Measurements from ENCODE around the gene SLC36A2.
"Not testable (repeated sequence)": the region's sequence is repeated elsewhere in the genome, so short reads cannot be mapped to it uniquely, and the experiment has no call there.

SLC36A2 gene

DNA sequence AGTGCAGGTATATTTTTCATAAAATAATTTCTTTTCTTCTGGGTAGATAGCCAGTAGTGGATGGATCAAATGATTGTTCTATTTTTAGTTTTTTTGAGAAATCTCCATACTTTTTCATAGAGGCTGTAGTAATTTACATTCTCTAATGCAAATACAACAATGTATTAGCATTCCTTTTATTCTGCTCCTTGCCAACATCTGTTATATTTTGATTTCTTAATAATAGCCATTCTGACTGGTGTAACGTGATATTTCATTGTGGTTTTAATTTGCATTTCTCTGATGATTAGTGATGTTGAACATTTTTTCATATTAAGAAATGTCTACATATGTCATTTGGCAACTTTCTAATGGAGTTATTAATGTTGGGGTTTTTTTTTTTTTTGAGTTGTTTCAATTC lies 27.2 kb upstream of the SLC36A2 start:
- ATAC-seq, result no peak
- TF ChIP-seq BACH2 (CRISPR knock-in tag; IDR thresholded peaks at IDR 0.05; ENCODE audit: borderline replicate concordance) (no peak), ESRRG (CRISPR knock-in tag; IDR thresholded peaks at IDR 0.05) (no peak), OSR1 (CRISPR knock-in tag; IDR thresholded peaks at IDR 0.05) (no peak), PPARA (CRISPR knock-in tag; IDR thresholded peaks at IDR 0.05; ENCODE audit: borderline replicate concordance) (no peak), ZFP30 (CRISPR knock-in tag; IDR thresholded peaks at IDR 0.05) (no peak), ZNF70 (CRISPR knock-in tag; IDR thresholded peaks at IDR 0.05) (no peak), ZFP3 (CRISPR knock-in tag; IDR thresholded peaks at IDR 0.05) (no peak), ZNF565 (CRISPR knock-in tag; conservative IDR thresholded peaks at IDR 0.05; ENCODE audit: low read depth) (no peak), ARNTL (CRISPR knock-in tag; IDR thresholded peaks at IDR 0.05; ENCODE audit: borderline replicate concordance, low read depth) (no peak), GLIS3 (CRISPR knock-in tag; IDR thresholded peaks at IDR 0.05) (no peak), ISL1 (CRISPR knock-in tag; IDR thresholded peaks at IDR 0.05) (no peak), ZC3H10 (CRISPR knock-in tag; IDR thresholded peaks at IDR 0.05) (no peak), TOX (CRISPR knock-in tag; IDR thresholded peaks at IDR 0.05; ENCODE audit: borderline replicate concordance) (no peak), ZNF8 (CRISPR knock-in tag; IDR thresholded peaks at IDR 0.05) (no peak), POU6F1 (CRISPR knock-in tag; IDR thresholded peaks at IDR 0.05; ENCODE audit: borderline replicate concordance, low read depth) (no peak)

DNA sequence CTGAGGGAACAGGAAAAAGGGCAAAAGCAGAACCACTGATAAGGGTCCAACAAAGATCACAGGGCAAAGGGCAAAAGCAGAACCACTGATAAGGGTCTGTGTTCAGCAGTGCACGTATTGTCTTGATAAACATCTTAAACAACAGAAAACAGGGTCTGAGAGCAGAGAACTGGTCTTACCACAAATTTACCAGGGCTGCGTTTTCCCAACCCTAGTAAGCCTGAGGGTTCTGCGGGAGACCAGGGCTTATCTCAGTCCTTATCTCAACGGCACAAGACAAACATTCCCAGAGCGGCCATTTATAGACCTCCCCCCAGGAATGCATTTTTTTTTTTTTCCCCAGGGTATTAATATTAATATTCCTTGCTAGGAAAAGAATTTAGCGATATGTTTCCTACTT lies 19.7 kb upstream of the SLC36A2 start:
- not testable (repeated sequence) for ATAC-seq

DNA sequence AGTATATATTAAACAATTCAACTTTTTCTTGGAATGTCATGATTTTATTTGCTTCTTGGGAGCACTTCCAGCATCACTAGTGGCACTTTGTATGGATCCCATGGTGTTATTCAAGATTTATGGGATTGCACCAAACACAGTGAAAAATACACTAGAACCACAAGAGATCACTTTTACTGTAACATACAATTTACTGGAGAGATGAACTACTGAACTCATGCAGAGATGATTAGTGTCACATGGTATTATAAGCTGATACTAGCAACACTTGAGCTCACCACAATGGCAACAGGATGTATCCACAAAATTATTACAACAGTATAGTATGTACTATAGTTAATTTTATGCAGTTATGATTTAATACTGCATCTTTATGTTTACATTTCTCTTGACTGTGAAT lies 16.3 kb upstream of the SLC36A2 start:
- no peak for ATAC-seq
- TF ChIP-seq BACH2 (CRISPR knock-in tag; IDR thresholded peaks at IDR 0.05; ENCODE audit: borderline replicate concordance), result no peak
- TF ChIP-seq CSDC2 (CRISPR knock-in tag; IDR thresholded peaks at IDR 0.05), result no peak
- no peak for TF ChIP-seq OSR1 (CRISPR knock-in tag; IDR thresholded peaks at IDR 0.05)
- TF ChIP-seq ESRRG (CRISPR knock-in tag; IDR thresholded peaks at IDR 0.05), result no peak
- TF ChIP-seq, protein P1, sequence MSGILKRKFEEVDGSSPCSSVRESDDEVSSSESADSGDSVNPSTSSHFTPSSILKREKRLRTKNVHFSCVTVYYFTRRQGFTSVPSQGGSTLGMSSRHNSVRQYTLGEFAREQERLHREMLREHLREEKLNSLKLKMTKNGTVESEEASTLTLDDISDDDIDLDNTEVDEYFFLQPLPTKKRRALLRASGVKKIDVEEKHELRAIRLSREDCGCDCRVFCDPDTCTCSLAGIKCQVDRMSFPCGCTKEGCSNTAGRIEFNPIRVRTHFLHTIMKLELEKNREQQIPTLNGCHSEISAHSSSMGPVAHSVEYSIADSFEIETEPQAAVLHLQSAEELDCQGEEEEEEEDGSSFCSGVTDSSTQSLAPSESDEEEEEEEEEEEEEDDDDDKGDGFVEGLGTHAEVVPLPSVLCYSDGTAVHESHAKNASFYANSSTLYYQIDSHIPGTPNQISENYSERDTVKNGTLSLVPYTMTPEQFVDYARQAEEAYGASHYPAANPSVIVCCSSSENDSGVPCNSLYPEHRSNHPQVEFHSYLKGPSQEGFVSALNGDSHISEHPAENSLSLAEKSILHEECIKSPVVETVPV (CRISPR knock-in tag; IDR thresholded peaks at IDR 0.05), result no peak

DNA sequence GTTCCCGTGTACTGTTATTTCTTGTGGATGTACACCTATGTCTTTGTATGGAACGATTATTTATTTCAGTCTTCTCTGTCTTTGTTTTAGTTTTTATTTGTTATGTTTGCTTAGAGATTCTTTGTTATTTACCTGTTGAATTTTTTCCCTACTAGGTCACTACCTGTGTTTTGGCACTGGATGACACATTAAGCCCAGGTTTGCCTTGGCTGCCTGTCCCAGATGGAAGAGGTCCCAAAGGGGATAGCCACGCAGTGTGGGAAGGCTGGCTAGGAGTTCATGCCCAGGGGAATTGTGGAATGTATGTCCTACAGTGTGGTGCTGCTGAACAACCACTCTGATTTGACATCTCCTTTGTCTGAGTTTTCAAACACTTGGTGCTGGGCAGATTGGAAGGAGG lies 15.6 kb upstream of the SLC36A2 start:
- no peak for ATAC-seq
- TF ChIP-seq TCF4 (CRISPR knock-in tag; IDR thresholded peaks at IDR 0.05; ENCODE audit: borderline replicate concordance), result no peak
- no peak for TF ChIP-seq ZNF70 (CRISPR knock-in tag; IDR thresholded peaks at IDR 0.05)
- no peak for TF ChIP-seq ESRRG (CRISPR knock-in tag; IDR thresholded peaks at IDR 0.05)
- TF ChIP-seq, protein P1 (CRISPR knock-in tag; IDR thresholded peaks at IDR 0.05), result no peak
- no peak for TF ChIP-seq ARNTL (CRISPR knock-in tag; IDR thresholded peaks at IDR 0.05; ENCODE audit: borderline replicate concordance, low read depth)
- TF ChIP-seq TOX (CRISPR knock-in tag; IDR thresholded peaks at IDR 0.05; ENCODE audit: borderline replicate concordance), result no peak
- TF ChIP-seq ZFP30 (CRISPR knock-in tag; IDR thresholded peaks at IDR 0.05), result no peak
- no peak for TF ChIP-seq BACH2 (CRISPR knock-in tag; IDR thresholded peaks at IDR 0.05; ENCODE audit: borderline replicate concordance)
- TF ChIP-seq, protein P2, sequence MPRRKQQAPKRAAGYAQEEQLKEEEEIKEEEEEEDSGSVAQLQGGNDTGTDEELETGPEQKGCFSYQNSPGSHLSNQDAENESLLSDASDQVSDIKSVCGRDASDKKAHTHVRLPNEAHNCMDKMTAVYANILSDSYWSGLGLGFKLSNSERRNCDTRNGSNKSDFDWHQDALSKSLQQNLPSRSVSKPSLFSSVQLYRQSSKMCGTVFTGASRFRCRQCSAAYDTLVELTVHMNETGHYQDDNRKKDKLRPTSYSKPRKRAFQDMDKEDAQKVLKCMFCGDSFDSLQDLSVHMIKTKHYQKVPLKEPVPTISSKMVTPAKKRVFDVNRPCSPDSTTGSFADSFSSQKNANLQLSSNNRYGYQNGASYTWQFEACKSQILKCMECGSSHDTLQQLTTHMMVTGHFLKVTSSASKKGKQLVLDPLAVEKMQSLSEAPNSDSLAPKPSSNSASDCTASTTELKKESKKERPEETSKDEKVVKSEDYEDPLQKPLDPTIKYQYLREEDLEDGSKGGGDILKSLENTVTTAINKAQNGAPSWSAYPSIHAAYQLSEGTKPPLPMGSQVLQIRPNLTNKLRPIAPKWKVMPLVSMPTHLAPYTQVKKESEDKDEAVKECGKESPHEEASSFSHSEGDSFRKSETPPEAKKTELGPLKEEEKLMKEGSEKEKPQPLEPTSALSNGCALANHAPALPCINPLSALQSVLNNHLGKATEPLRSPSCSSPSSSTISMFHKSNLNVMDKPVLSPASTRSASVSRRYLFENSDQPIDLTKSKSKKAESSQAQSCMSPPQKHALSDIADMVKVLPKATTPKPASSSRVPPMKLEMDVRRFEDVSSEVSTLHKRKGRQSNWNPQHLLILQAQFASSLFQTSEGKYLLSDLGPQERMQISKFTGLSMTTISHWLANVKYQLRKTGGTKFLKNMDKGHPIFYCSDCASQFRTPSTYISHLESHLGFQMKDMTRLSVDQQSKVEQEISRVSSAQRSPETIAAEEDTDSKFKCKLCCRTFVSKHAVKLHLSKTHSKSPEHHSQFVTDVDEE (CRISPR knock-in tag; IDR thresholded peaks at IDR 0.05), result no peak
- TF ChIP-seq CREB5 (CRISPR knock-in tag; IDR thresholded peaks at IDR 0.05; ENCODE audit: low read depth), result no peak
- no peak for TF ChIP-seq ZC3H10 (CRISPR knock-in tag; IDR thresholded peaks at IDR 0.05)
- TF ChIP-seq, protein P3, sequence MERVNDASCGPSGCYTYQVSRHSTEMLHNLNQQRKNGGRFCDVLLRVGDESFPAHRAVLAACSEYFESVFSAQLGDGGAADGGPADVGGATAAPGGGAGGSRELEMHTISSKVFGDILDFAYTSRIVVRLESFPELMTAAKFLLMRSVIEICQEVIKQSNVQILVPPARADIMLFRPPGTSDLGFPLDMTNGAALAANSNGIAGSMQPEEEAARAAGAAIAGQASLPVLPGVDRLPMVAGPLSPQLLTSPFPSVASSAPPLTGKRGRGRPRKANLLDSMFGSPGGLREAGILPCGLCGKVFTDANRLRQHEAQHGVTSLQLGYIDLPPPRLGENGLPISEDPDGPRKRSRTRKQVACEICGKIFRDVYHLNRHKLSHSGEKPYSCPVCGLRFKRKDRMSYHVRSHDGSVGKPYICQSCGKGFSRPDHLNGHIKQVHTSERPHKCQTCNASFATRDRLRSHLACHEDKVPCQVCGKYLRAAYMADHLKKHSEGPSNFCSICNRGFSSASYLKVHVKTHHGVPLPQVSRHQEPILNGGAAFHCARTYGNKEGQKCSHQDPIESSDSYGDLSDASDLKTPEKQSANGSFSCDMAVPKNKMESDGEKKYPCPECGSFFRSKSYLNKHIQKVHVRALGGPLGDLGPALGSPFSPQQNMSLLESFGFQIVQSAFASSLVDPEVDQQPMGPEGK (CRISPR knock-in tag; IDR thresholded peaks at IDR 0.05; ENCODE audit: borderline replicate concordance), result no peak
- TF ChIP-seq CSDC2 (CRISPR knock-in tag; IDR thresholded peaks at IDR 0.05), result no peak
- TF ChIP-seq PPARA (CRISPR knock-in tag; IDR thresholded peaks at IDR 0.05; ENCODE audit: borderline replicate concordance), result no peak
- TF ChIP-seq ZFP3 (CRISPR knock-in tag; IDR thresholded peaks at IDR 0.05), result no peak

All from SK-N-SH treated with all-trans-retinoic acid at 6 μM for 48 hours (cell line).